Hematopoietic multipotent progenitor cell treated with erythropoietin and hydrocortisone succinate and interleukin-3 and kit ligand, for 17 days (in vitro differentiated cells): Measurements from ENCODE around the gene ACKR2.
"Not testable (repeated sequence)": the region's sequence is repeated elsewhere in the genome, so short reads cannot be mapped to it uniquely, and the experiment has no call there.

ENCODE experiments used
- DNase-seq: peaks from one replicate; pipeline ENCODE4 v3.0.0-alpha.2; 2015; ENCODE audit warnings: low spot score

ACKR2 gene

DNA sequence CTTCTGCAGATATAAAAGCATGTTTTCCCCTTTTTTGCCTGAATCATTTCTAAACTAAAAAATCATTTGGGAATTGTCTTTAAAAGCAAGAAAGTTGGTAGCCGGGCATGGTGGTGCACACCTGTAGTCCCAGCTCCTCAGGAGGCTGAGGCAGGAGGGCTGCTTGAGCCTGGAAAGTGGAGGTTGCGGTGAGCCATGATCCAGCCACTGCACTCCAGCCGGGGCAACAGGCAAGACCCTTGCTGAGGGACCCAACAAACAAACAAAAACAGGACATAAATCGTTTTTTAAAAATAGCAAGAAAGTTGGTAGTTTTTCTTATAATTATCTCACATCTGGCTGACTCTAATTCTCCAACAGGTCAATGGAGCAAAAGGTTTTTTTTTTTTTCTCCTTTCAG, 7.5 kb upstream of the ACKR2 start:
- DNase-seq = no peak

DNA sequence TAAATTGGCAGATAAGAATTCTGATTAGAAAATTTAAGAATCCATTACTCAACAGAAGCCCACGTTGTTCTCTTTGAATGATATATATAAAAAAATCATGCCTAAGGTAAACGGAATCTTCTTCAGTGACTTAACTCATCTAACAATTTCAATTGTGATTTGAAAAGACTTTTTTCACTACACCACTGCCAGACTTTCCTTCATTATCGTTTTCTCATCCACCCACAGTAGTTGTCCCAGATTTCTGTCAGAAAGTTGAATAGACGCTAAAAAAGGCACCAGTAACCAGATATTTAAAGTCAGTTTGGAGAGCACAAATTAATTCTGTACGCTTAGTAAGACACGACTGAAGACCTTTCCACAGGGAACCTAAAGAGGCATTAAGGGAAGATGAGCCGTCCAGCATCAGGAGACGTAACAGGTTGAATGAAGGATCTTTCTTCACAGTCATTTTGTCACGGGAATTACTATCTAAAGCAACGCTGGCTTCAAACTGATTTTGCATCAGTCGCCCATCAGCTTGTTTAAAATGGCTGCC, 6.3 kb upstream of the ACKR2 start:
- DNase-seq = no peak

DNA sequence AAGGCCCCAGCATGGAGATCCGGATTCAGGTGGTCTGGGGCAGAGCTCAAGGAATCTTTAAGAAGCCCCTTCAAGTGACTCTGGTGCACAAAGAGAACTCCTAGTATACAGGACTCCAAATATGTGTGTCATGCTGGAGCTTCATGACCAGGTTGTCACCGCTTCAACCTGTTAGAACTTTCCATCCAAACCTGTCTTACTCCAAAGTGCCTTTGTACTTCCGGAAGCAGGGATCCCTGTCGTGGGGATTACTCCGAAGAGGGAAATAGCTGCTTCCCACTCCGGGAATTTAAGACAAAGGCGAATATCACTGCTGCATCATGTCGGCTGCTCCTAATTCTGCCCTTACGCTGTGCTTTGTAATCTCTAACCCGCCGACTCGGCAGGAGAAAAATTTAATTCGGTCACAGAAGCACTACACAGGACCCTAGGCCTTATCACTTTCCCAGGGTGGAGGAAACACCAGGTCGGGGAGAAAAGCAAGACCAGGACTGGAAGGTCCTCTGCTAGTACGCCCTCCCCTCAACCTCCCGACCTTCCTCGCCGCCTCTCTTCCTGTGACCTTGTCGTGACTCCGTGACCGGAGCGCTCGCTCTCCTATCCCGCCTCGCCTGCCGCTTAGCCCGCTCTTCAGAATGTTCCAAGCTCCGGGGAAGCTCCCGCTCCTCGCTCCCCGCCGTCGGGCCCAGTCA, 5.7 kb upstream of the ACKR2 start:
- peak; percentile 53 for DNase-seq

DNA sequence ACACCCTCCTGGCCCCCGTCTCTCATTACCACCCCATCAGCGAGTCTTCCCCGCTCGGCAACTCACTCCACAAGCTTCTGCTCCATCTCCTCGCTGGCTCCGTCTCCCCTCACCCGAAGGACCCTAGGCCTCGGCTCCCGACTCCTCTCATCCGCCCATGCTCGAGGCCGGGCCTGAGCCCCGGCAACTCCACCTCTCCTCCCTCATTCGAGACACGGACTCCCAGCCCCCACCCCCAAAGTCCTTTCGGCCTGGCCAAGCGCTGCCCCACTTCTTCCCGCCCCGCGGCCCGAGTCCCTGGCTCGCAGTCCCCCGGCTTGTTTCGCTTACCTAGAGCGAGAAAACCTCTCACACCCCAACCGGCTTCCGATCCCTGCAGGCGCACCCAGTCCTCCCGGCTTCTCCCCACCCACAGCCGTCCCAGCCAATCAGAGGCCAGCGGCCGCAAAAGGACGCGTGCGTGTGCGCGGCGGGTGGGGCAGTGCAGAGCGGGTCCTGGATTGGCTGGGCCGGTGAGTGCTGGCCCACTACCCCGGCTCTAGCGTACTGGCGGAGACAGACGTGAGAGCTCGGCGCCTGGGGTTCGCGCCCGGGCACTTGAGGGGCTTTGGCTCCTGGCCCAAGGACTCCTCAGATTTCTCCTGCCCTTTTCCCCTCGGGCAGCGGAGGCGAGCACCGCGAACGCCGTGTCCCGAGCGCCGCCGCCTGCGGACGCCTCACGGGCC, 5.0 kb upstream of the ACKR2 start, which contains the start of gene HIGD1A:
HIGD1A (minus strand) TSS at position 385 of the 725 bp plus-strand sequence. CDS start 10,237 bp downstream, outside the sequence.
- peak; percentile 96 for DNase-seq

DNA sequence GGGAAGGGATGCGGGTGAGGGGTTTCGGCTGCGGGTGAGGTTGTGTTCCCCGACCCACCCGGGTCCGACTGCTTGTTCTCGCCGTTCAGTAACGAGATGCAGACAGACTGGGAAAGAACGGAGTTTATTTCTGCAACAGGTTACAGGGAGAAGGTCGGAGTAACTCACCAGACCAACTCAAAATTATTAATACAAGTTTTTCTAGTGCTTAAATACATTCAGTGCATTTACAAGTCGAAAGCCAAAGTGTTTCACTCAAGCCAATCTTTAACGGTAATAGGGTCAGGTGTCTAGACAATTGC, 4.5 kb upstream of the ACKR2 start:
- no peak for DNase-seq

DNA sequence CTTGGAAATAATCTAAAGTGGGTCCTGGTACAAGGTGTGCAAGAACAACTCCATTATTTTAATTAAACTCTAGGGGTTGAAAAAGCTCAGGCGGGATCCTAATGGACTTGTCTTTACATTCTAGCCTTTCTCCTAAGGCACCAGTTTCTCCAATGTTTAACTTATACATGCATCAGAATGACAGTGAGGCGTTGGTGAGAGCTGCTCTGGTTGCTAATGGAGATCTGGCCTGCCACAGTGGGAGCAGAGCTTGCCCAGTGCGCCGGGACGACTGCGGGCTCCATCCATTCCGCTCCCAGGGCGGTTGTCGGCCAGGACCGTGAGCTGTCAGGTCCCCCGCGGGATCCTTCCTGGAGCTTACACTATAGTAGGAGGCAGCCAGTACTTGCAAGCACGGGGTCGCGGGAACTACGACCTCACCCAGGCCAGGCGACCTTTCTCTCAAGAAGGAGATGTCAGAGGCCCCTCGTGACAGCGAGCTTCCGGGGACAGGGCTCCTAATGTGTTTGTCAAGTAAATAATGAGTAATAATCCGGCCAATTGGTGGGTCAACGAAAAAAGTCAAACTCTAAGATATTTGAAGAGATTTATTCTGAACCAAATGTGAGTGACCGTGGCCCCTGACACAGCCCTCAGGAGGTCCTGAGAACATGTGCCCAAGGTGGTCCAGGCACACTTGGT, 4.0 kb upstream of the ACKR2 start:
- DNase-seq = no peak

DNA sequence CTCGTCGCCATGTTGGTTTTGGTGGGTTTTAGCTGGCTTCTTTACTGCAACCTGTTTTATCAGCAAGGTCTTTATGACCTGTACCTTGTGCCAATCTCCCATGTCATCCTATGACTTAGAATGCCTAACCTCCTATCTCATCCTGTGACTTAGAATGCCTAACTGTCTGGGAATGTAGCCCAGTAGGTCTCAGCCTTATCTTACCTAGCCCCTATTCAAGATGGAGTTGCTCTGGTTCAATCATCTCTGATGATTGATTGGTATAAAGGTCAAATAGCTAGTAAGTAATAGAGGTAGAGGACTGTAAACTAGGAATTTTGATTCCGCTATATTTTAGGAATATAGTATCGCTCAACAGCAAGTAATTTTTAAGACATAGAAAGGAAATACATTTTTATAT, 1.3 kb upstream of the ACKR2 start:
- DNase-seq = no peak

DNA sequence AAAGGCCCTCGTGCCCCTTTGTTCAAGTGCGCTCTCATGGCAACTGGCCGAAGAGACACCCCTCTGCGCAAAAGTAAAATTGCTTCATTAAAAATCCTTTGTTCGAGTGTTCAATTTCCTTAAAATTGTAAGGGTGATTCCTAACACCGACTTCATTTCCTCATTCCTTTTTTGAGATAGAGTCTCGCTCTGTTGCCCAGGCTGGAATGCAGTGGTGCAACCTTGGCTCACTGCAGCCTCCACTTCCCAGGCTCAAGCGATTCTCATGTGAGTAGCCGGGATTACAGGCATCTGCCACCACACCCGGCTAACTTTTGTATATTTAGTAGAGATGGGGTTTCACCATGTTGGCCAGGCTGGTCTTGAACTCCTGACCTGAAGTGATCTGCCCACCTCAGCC, 1.5 kb downstream of the ACKR2 start:
- not testable (repeated sequence) for DNase-seq

DNA sequence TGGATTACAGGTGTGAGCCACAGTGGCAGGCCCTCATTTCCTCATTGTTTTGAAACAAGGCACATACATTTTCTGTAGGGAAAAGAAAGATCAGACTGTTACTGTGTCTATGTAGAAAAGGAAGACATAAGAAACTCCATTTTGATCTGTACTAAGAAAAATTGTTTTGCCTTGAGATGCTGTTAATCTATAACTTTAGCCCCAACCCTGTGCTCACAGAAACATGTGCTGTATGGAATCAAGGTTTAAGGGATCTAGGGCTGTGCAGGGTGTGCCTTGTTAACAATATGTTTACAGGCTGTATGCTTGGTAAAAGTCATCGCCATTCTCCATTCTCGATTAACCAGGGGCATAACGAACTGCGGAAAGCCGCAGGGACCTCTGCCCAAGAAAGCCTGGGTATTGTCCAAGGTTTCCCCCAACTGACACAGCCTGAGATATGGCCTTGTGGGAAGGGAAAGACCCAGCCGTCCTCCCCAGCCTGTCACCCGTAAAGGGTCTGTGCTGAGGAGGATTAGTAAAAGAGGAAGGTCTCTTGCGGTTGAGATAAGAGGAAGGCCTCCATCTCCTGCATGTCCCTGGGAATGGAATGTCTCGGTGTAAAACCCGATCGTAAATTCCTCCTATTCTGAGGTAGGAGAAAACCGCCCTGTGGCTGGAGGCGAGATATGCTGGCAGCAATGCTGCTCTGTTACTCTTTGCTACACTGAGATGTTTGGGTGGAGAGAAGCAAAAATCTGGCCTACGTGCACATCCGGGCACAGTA, 2.1 kb downstream of the ACKR2 start:
- not testable (repeated sequence) for DNase-seq

DNA sequence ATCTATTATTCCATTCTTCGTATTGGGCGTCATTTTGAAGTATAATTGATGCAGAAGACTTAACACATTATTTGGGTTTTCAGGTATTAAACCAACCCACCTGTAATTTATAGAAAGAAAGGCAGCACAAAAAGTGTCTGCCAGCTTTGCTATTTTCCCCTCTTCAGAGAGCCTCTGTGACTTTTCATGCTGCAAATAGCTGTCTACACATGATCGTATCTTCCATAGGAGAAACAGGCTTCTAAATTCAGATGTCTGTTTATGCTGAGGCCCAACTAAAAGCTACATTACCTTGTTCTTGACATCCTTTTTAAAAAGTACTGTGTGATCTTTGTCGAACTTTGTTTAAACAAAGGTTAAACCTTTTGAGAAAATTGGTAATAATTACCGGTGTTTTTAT, 5.0 kb downstream of the ACKR2 start:
- DNase-seq = no peak

DNA sequence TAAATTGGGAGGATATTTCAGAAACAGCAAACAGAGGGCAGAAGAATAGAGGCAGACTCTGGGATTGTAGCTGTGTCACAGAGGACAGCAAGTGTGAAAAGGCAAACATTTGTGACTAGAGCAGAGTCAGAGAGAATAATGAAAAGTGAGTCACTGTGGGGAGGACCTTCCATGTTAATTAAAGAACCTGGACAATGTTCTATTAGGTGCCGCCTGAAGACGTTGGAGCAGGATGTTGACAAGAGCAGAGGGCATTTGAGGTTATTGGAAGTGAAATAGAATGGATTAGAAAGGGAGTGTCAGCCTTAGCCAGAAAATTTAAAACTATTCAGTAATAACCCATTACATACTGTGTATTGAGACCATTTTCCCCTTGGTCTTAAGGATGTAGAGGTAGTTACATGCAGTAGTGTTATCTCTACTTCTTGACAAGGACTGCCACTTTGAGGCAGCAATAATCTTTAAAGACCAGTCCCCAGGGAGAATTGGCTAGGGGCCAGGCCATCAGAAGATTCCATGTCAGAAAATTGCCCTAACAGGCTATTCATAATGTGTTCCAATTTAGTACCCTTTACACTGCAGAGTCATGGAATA, 5.8 kb downstream of the ACKR2 start:
- DNase-seq = peak; percentile 81

DNA sequence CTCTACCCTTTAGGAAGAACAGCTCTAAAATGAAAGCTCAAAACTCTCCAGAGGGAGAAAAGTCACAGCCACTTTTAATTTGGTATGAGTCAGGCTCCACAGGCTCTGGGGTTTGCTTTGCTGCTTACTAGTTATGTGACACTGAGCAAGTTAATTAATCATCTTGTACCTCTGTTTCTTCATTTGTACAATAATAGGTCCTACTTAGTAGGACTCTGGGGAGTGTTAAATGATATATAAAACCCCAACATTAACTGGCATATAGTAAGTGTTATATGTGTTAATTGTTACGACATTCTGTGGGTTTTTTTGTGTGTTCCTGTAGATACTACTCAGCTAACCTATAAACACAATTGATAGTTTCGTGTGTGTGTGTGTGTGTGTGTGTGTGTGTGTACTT, 6.6 kb downstream of the ACKR2 start:
- no peak for DNase-seq

DNA sequence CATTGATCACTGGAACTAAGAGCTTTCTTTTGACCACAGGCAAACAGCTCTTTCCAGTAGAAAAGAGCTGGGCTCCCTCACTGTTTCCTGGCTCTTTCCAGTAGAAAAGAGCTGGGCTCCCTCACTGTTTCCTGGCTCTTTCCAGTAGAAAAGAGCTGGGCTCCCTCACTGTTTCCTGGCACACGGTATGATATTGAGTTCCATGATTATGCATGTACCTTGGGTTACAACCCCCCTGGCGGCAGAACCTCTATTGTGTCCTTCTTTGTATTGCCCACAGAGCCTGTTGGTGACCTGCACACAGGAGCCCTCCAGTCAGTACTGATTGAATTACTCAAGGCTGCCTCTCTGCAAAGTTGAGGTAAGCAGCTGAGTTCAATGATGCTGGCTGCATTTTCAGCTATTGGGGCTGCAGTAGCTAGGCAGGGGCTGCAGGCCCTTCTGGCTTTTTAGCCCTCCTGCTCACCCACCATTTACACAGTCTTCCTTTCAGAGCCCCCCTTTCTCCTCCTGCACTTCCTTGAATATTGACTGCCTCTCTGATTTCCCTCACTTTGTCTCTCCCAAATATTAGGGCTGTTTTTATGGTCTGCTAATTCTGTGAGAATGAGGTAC, 10.2 kb downstream of the ACKR2 start:
- no peak for DNase-seq

DNA sequence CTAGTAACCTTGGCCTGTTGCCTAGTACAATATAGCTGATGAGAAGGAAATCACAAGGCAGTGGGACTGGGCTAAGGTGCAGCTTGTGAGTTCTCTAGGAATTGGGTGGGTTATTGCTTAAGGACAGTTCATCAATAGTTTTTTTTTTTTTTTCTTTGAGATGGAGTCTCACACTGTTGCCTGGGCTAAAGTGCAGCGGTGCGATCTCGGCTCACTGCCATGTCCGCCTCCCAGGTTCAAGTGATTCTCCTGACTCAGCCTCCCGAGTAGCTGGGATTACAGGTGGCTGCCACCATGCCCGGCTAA, 11.5 kb downstream of the ACKR2 start:
- DNase-seq = no peak

DNA sequence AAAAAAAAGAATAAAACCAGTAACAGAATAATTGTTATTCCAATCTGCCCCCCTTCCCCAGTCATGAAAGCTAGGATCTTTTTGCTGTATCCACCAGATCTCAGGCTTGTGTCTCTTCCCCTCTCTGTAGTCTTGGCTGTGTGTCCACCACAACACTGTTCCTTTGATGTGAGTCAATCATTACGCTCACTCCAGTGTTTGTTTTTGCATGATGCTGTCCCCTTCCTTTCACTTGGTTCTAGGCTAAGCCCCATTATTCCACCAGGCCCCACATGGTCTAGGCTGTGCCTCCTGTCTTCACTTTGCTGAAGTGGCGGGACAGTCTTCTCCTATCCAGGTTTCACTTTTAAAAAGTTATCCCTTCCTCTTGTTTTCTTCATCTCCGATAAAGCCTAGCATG, 13.6 kb downstream of the ACKR2 start:
- DNase-seq = no peak

DNA sequence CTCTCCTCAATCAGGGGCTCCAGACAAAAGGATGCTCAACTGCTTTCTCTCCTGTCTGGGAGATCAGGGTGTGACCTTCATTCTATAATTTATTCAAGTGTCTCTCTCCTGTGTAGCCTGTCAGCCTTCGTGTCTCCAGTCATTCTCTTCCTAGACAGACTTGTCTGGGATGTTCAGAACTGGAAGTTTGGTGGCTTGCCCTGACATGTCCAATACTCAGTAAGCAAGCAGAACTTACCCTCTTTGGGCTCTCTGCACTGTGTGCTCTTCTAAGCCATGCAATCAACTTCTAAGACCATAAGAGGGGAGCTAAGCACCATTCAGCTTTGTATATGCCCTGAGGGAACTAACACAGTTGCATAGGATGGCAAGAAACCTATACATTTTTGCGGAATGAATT, 14.1 kb downstream of the ACKR2 start:
- no peak for DNase-seq

DNA sequence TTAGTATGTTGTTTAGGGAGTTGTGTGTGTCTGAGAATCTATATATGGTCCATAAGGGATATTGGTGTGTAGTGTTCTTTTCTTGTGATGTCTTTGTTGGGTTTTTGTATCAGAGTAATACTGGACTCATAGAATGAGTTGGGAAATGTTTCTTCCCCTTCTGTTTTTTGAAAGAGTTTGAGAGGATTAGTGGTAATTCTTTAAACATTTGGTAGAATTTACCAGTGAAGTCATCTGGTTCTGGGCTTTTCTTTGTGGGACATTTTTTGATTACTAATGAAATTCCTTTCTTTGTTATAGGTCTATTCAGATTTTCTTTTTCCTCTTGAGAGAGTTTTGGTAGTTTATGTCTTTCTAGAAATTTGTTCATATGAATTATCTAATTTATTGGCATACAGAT, 16.9 kb downstream of the ACKR2 start:
- DNase-seq = no peak

DNA sequence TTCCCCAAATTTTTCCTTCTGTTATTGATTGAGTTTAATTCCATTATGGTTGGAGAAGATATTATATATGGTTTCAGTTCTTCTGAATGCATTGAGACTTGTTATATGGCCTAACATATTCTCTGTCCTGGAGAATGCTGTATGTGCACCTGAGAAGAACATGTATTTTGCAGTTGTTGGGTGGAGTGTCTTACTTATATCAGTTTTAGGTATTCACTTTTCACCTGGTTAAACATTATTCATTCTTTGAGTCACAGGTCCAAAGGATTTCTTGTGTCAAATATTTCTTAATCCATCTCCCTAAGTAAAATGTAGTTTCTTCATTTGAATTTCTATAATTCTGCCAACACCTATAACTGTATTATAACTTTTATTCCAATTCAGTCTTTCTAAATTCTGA, 17.8 kb downstream of the ACKR2 start:
- DNase-seq = no peak

DNA sequence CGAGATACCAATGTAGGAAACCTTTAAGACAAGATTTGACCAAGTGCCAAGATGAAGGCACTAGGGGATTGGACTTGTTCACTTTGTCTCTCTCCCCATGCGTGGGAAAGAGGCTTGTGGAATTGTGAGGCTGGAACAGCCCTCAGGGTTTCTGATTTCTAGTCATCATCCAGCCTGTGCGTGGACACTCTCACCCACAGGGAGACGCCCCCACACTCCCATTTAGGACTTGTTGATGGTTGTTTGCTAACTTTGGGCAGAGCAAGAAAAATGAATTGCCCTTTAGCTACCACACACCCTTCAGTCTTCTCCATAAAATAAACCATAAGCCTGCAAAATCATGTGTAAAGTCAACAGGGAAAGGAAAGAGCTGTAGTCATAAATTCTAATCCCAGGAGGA, 18.4 kb downstream of the ACKR2 start:
- DNase-seq = no peak

DNA sequence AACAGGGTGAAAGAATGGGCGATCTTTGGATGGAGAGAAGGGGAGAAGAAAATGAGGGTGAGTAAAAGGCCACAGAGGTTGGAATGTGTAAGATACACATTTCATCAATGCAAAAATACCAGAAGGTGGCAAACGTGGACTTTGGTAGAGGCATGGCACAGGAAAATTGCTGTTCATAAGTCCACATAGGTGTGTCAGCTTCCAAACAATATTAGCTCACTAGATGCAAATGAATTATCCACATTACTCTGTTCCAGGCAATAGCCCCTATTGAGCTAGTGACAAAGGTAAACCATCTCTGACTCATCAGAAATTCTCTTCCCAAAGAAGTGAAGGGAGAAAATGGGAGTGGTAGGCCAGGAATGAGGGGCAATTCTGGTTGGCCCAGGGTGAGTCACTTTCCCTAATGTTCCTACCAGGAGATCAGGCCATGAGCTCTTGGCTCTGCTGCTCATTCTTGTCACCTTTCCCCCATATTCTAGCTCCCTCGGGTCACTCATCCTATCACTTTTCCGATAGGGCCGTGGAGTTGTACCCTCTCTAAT, 19.9 kb downstream of the ACKR2 start:
- no peak for DNase-seq

DNA sequence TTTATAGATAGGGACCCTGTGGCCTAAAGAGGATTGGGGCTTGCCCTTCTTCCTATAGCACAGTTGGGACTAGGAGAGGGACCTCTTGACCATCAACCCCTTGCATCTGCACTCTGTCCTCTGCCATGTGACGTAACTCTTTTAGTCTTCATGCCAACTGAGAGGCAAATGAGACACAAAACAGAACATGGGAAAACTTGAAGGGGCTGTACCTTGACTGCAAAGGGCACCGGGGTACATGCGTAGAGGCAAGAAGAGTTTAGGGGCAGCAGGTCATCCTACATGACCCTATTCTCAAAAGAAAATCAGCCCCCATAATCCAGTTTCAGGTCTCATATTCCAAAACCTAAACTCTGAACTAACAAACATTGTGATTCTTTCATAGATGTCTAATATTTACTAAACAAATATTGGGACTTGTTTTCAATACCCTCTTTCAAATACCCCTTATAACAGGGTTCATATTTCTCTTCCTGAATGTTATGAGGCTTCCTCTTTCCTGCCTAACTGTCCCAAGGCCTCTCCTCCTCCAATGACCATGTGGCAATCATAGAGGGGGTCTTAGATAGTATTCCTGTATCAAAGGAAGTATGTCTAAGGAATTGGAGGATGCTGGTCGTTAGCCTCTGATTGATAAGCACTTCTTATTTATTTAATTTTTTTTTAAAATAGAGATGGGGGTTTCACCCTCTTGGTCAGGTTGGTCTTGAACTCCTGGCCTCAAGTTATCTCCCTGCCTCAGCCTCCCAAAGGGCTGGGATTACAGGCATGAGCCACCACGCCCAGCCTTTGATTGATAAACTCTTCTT, 20.6 kb downstream of the ACKR2 start:
- DNase-seq = no peak
